LNCaP clone FGC (cell line): ENCODE results near the gene KDM4F.

Experiments used
- DNase-seq: peaks from one replicate; pipeline ENCODE4 v3.0.0-alpha.2; 2011; ENCODE audit warnings: low read depth
- H3K4me3 ChIP-seq: 2 replicates; pipeline ENCODE4 v1.5.1; 2011; ENCODE audit warnings: mild to moderate bottlenecking, low read depth, low read length, control low read depth
- TF ChIP-seq, protein P1 (sequence below): IDR thresholded peaks from 2 replicates; pipeline ENCODE4 v1.5.1; 2012; ENCODE audit warnings: mild to moderate bottlenecking; ENCODE audit not compliant: control insufficient read depth, insufficient read depth; ENCODE audit errors: extremely low read depth

KDM4F gene

GRCh38 chr11:95045812-95046211 is 3.4 kb upstream of the KDM4F start:
- TF ChIP-seq, protein P1, sequence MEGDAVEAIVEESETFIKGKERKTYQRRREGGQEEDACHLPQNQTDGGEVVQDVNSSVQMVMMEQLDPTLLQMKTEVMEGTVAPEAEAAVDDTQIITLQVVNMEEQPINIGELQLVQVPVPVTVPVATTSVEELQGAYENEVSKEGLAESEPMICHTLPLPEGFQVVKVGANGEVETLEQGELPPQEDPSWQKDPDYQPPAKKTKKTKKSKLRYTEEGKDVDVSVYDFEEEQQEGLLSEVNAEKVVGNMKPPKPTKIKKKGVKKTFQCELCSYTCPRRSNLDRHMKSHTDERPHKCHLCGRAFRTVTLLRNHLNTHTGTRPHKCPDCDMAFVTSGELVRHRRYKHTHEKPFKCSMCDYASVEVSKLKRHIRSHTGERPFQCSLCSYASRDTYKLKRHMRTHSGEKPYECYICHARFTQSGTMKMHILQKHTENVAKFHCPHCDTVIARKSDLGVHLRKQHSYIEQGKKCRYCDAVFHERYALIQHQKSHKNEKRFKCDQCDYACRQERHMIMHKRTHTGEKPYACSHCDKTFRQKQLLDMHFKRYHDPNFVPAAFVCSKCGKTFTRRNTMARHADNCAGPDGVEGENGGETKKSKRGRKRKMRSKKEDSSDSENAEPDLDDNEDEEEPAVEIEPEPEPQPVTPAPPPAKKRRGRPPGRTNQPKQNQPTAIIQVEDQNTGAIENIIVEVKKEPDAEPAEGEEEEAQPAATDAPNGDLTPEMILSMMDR = no peak
- DNase-seq = no peak
- H3K4me3 ChIP-seq = no peak overlapping the region

- TF ChIP-seq, protein P1 = no peak
- no peak overlapping the region for H3K4me3 ChIP-seq
Measured at GRCh38 chr11:95050595-95051202, 1.5 kb downstream of the KDM4F start.

GRCh38 chr11:95054356-95054755 is 5.1 kb downstream of the KDM4F start:
- TF ChIP-seq, protein P1 = no peak
- no peak overlapping the region for H3K4me3 ChIP-seq
- DNase-seq = no peak

More at GRCh38 chr11:95050595-95051202, 1.5 kb downstream of the KDM4F start:
- no peak for DNase-seq

- TF ChIP-seq, protein P1 = no peak
- DNase-seq = no peak
- H3K4me3 ChIP-seq = no peak overlapping the region
Measured at GRCh38 chr11:95055283-95055897, 6.2 kb downstream of the KDM4F start.

GRCh38 chr11:95057959-95058358 is 8.7 kb downstream of the KDM4F start:
- TF ChIP-seq, protein P1 = no peak
- H3K4me3 ChIP-seq = no peak overlapping the region
- DNase-seq = no peak

DNA sequence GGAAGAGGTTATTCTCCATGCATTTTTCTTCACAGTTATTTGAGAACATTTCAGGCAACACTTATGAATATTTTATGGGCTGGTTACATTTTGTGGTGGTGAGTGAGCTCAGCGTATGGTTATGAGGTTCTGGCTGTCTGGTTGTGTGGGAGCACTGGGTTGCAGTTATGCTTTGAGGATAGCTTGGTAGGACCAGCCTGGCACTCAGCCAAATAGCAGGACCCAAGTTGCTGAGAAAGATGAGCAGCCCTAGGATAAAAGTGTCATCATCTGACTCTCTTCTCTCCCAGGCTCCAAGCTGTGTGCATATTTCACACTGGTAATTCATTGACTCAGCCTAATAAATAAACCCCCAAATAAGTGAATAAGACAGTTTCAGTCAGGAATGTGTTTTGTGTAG is 9.4 kb downstream of the KDM4F start:
- TF ChIP-seq, protein P1 = no peak
- no peak for DNase-seq
- H3K4me3 ChIP-seq = no peak overlapping the region

- no peak for DNase-seq
- TF ChIP-seq, protein P1 = no peak
Measured at GRCh38 chr11:95059046-95059445, 9.8 kb downstream of the KDM4F start.

More at GRCh38 chr11:95059046-95059445, 9.8 kb downstream of the KDM4F start:
- no peak overlapping the region for H3K4me3 ChIP-seq
